AG08396 (cell line): Measurements from ENCODE around the gene OR2G3.

ENCODE experiments used
- DNase-seq: peaks from one replicate; pipeline ENCODE4 v3.0.0; 2012; ENCODE audit warnings: low spot score, mixed read lengths

OR2G3 gene

GRCh38 chr1:247605286-247605685 lies at the start of gene OR2G3:
Gene OR2G3, plus strand, starts transcription at chr1:247605586. Its CDS starts 0 bp downstream, at chr1:247605586.
- no peak for DNase-seq

- no peak for DNase-seq
These were observed 47.3 kb upstream of the OR2G3 start for GRCh38 chr1:247557926-247558674.

GRCh38 chr1:247561711-247562110 lies 43.7 kb upstream of the OR2G3 start:
- DNase-seq, result no peak

- DNase-seq, result no peak
These were observed 43.2 kb upstream of the OR2G3 start for GRCh38 chr1:247562198-247562597.

GRCh38 chr1:247574236-247574635 lies 31.1 kb upstream of the OR2G3 start:
- DNase-seq, result no peak

GRCh38 chr1:247574664-247575063 lies 30.7 kb upstream of the OR2G3 start:
- DNase-seq, result no peak

- DNase-seq, result no peak
These were observed 28.9 kb upstream of the OR2G3 start for GRCh38 chr1:247576514-247576913.

- DNase-seq, result no peak
These were observed 26.4 kb upstream of the OR2G3 start for GRCh38 chr1:247578946-247579460.

- no peak for DNase-seq
These were observed 17.3 kb upstream of the OR2G3 start, which contains the start of gene OR2G2 for GRCh38 chr1:247588060-247588459. Gene OR2G2, plus strand, starts transcription at chr1:247588360. Its CDS starts 0 bp downstream, at chr1:247588360.

- no peak for DNase-seq
These were observed 8.0 kb downstream of the OR2G3 start for GRCh38 chr1:247613405-247613804.

- DNase-seq, result no peak
These were observed 9.2 kb downstream of the OR2G3 start for GRCh38 chr1:247614625-247615024.

GRCh38 chr1:247627951-247628350 lies 22.6 kb downstream of the OR2G3 start:
- DNase-seq, result no peak

GRCh38 chr1:247638011-247638410 lies 32.6 kb downstream of the OR2G3 start:
- no peak for DNase-seq

- DNase-seq, result no peak
These were observed 33.4 kb downstream of the OR2G3 start for GRCh38 chr1:247638781-247639180.

- DNase-seq, result peak; percentile 30
These were observed 34.1 kb downstream of the OR2G3 start for GRCh38 chr1:247639381-247639981.

- no peak for DNase-seq
These were observed 37.4 kb downstream of the OR2G3 start for GRCh38 chr1:247642742-247643141.

- DNase-seq, result no peak
These were observed 41.5 kb downstream of the OR2G3 start for GRCh38 chr1:247646867-247647266.

- no peak for DNase-seq
These were observed 42.5 kb downstream of the OR2G3 start for GRCh38 chr1:247647864-247648263.

GRCh38 chr1:247653040-247653439 lies 47.7 kb downstream of the OR2G3 start:
- no peak for DNase-seq
